Activated CD8-positive, alpha-beta T cell treated with anti-CD3 and anti-CD28 coated beads for 36 hours (primary cell): Measurements from ENCODE around the gene CTDP1. TPM values are rescaled to one million over a fixed set of nuclear protein-coding genes. Genes with fewer than 3 reads are reported as not detected.

Source experiments
- ATAC-seq: fragments of 200-7000 bp; cut with Tn5 transposase; one replicate; pipeline ENCODE4 v1.10.0; 2021; ENCODE audit warnings: mild to moderate bottlenecking, moderate library complexity
- CTCF ChIA-PET: fragments of 350-600 bp; sonication (Branson Sonifier 250); formaldehyde crosslinking; loops from one replicate; lab custom pipeline; 2021; ENCODE audit warnings: antibody characterized with exemption; lab: Charles Lee
- POLR2A ChIA-PET: fragments of 350-600 bp; sonication (Branson Sonifier 250); formaldehyde crosslinking; loops from one replicate; lab custom pipeline; 2021; ENCODE audit warnings: antibody characterized with exemption; lab: Charles Lee
- DNase-seq: peaks from one replicate; pipeline ENCODE4 v3.0.0-alpha.2; 2020
- H3K27ac Mint-ChIP-seq: one replicate; pipeline ENCODE4 v1.8.0; 2021; ENCODE audit warnings: mild to moderate bottlenecking, mixed read lengths
- H3K27me3 Mint-ChIP-seq: one replicate; pipeline ENCODE4 v1.8.0; 2021; ENCODE audit warnings: mixed read lengths
- H3K36me3 Mint-ChIP-seq: one replicate; pipeline ENCODE4 v1.8.0; 2021; ENCODE audit warnings: low read depth, mixed read lengths
- H3K4me1 Mint-ChIP-seq: one replicate; pipeline ENCODE4 v1.8.0; 2021; ENCODE audit warnings: low read depth, mixed read lengths
- H3K4me3 Mint-ChIP-seq: one replicate; pipeline ENCODE4 v1.8.0; 2021; ENCODE audit warnings: mild to moderate bottlenecking, moderate library complexity, mixed read lengths
- H3K9me3 Mint-ChIP-seq: one replicate; pipeline ENCODE4 v1.8.0; 2021; ENCODE audit warnings: mixed read lengths
- intact Hi-C: fragments of 100-400 bp; cut with micrococcal nuclease; formaldehyde crosslinking; loops from one replicate; pipeline ENCODE4 v1.10.0; 2022
- total RNA-seq, 2 experiments: library from RNA; stranded (reverse); gene quantifications; one replicate each; pipeline ENCODE4 v1.2.3, GENCODE V29; 2021
- TF ChIP-seq, protein P1 (sequence below): fragments of 200-600 bp; IDR thresholded peaks from one replicate; pipeline ENCODE4 v1.8.0; 2022; ENCODE audit warnings: antibody characterized with exemption, mild to moderate bottlenecking

CTDP1 gene
- total RNA-seq, 2 experiments from 2014 or later = 54.9 to 55.6 TPM

GRCh38 chr18:79766308-79766707, 86.7 kb downstream of the CTDP1 start:
- H3K27me3 Mint-ChIP-seq = peaks cover 15% of the 10 kb centered on the region
- DNase-seq = no peak
- TF ChIP-seq, protein P1, sequence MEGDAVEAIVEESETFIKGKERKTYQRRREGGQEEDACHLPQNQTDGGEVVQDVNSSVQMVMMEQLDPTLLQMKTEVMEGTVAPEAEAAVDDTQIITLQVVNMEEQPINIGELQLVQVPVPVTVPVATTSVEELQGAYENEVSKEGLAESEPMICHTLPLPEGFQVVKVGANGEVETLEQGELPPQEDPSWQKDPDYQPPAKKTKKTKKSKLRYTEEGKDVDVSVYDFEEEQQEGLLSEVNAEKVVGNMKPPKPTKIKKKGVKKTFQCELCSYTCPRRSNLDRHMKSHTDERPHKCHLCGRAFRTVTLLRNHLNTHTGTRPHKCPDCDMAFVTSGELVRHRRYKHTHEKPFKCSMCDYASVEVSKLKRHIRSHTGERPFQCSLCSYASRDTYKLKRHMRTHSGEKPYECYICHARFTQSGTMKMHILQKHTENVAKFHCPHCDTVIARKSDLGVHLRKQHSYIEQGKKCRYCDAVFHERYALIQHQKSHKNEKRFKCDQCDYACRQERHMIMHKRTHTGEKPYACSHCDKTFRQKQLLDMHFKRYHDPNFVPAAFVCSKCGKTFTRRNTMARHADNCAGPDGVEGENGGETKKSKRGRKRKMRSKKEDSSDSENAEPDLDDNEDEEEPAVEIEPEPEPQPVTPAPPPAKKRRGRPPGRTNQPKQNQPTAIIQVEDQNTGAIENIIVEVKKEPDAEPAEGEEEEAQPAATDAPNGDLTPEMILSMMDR = no peak
- H3K4me1 Mint-ChIP-seq = no peaks in the 10 kb centered on the region
- H3K4me3 Mint-ChIP-seq = no peak overlapping the region
- no peaks in the 10 kb centered on the region for H3K36me3 Mint-ChIP-seq
- no peak overlapping the region for H3K27ac Mint-ChIP-seq
- CTCF ChIA-PET = no interaction called here
- H3K9me3 Mint-ChIP-seq = peaks cover 5% of the 10 kb centered on the region
- POLR2A ChIA-PET = no interaction called here
- intact Hi-C loops = no loop called here
- ATAC-seq = no peak

DNA sequence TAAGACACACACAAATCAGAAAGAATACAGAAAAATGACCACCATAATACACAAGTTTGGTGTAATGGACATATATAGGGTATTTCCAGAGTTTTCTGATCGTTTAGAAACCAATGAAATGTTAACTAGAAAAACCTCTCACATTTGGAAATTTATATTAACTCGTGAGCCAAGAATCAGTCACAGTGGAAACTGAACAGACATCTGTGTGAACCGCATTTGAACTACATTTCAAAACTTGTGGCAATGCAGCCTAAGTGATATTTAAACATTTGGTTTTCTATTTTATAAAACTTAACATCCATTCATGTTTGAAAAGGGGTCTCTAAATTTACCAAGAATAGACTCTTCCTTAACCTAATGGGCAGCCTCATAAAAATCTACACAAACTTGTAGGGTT, 89.1 kb downstream of the CTDP1 start:
- no peak for ATAC-seq
- TF ChIP-seq, protein P1 = no peak
- ChIA-PET CTCF (no interaction called here), POLR2A (no interaction called here)
- no peak overlapping the region for H3K4me3 Mint-ChIP-seq
- no peak overlapping the region for H3K27ac Mint-ChIP-seq
- intact Hi-C loops = no loop called here
- H3K4me1 Mint-ChIP-seq = no peaks in the 10 kb centered on the region
- peaks cover 5% of the 10 kb centered on the region for H3K9me3 Mint-ChIP-seq
- DNase-seq = no peak
- H3K27me3 Mint-ChIP-seq = peaks cover 20% of the 10 kb centered on the region
- no peaks in the 10 kb centered on the region for H3K36me3 Mint-ChIP-seq

- DNase-seq (no peak), ATAC-seq (no peak)
- CTCF ChIA-PET = no interaction called here
Measured at GRCh38 chr18:79769698-79770500, 90.3 kb downstream of the CTDP1 start.

GRCh38 chr18:79770501-79770815, 90.9 kb downstream of the CTDP1 start:
- Mint-ChIP-seq H3K4me3 (no peak overlapping the region), H3K27me3 (peaks cover 20% of the 10 kb centered on the region), H3K27ac (no peak overlapping the region), H3K36me3 (no peaks in the 10 kb centered on the region), H3K9me3 (peaks cover 5% of the 10 kb centered on the region), H3K4me1 (no peaks in the 10 kb centered on the region)
- DNase-seq (no peak), ATAC-seq (no peak)
- TF ChIP-seq, protein P1 = no peak
- POLR2A ChIA-PET = interaction anchor here (0.7 kb wide), 1 partner anchor 16 kb away, joined by 3 read pairs; no protein-coding TSS in a partner anchor
- intact Hi-C loops = no loop called here
- CTCF ChIA-PET = no interaction called here

More at GRCh38 chr18:79769698-79770500, 90.3 kb downstream of the CTDP1 start:
- Mint-ChIP-seq H3K9me3 (peaks cover 5% of the 10 kb centered on the region), H3K4me1 (no peaks in the 10 kb centered on the region), H3K27ac (no peak overlapping the region), H3K27me3 (peaks cover 20% of the 10 kb centered on the region), H3K4me3 (no peak overlapping the region), H3K36me3 (no peaks in the 10 kb centered on the region)
- POLR2A ChIA-PET = interaction anchor here (0.7 kb wide), 1 partner anchor 16 kb away, joined by 3 read pairs; no protein-coding TSS in a partner anchor
- TF ChIP-seq, protein P1 = no peak
- intact Hi-C loops = no loop called here

- Mint-ChIP-seq H3K36me3 (no peaks in the 10 kb centered on the region), H3K27me3 (peaks cover 20% of the 10 kb centered on the region), H3K27ac (no peak overlapping the region), H3K4me3 (no peak overlapping the region), H3K9me3 (peaks cover 5% of the 10 kb centered on the region), H3K4me1 (no peaks in the 10 kb centered on the region)
- TF ChIP-seq, protein P1 = no peak
- DNase-seq = no peak
- CTCF ChIA-PET = no interaction called here
- intact Hi-C loops = no loop called here
- POLR2A ChIA-PET = no interaction called here
- no peak for ATAC-seq
Measured at GRCh38 chr18:79770826-79771225, 91.2 kb downstream of the CTDP1 start.
